Natural killer cell treated with Interleukin-12 subunit alpha and Interleukin-12 subunit beta and Interleukin-15 and Interleukin-18, amount 100 ng/mL, for 72 hours (primary cell): ENCODE results near the gene FOXK2. TPM values are rescaled to one million over a fixed set of nuclear protein-coding genes. Genes with fewer than 3 reads are reported as not detected.
"Not testable (repeated sequence)": the region's sequence is repeated elsewhere in the genome, so short reads cannot be mapped to it uniquely, and the experiment has no call there.

ENCODE experiments used
- ATAC-seq, 2 donors: fragments of 150-1000 bp; cut with Tn5 transposase in 1 of 2; sonication (Bioruptor Pico), chemical (Tn5 transposase) in 1 of 2; 2 replicates each; pipeline ENCODE4 v1.10.0; 2021
- DNase-seq: peaks from one replicate; pipeline ENCODE4 v3.0.0; 2022; ENCODE audit warnings: low spot score
- H3K27ac Mint-ChIP-seq, 2 donors: 1 replicate in 1 of 2; 2 replicates in 1 of 2; pipeline ENCODE4 v1.8.0; 2022; ENCODE audit warnings: mixed read lengths in 2 of 2, mild to moderate bottlenecking in 1 of 2, moderate library complexity in 1 of 2
- H3K27me3 Mint-ChIP-seq, 2 donors: 1 replicate in 1 of 2; 2 replicates in 1 of 2; pipeline ENCODE4 v1.8.0; 2022; ENCODE audit warnings: mixed read lengths in 2 of 2
- H3K36me3 Mint-ChIP-seq: one replicate; pipeline ENCODE4 v1.8.0; 2022; ENCODE audit warnings: mixed read lengths
- H3K4me1 Mint-ChIP-seq, 2 donors: 1 replicate in 1 of 2; 2 replicates in 1 of 2; pipeline ENCODE4 v1.8.0; 2022; ENCODE audit warnings: low read depth in 2 of 2, mixed read lengths in 2 of 2, mild to moderate bottlenecking in 1 of 2
- H3K4me3 Mint-ChIP-seq: one replicate; pipeline ENCODE4 v1.8.0; 2022; ENCODE audit warnings: mixed read lengths
- H3K9me3 Mint-ChIP-seq: 2 replicates; pipeline ENCODE4 v1.8.0; 2022; ENCODE audit warnings: mixed read lengths
- total RNA-seq, 2 donors: library from RNA; stranded (reverse); gene quantifications; one replicate each; pipeline ENCODE4 v1.2.3, GENCODE V29; 2022

Gene FOXK2
- total RNA-seq, 2 donors from 2014 or later = 60.9 to 108 TPM

DNA sequence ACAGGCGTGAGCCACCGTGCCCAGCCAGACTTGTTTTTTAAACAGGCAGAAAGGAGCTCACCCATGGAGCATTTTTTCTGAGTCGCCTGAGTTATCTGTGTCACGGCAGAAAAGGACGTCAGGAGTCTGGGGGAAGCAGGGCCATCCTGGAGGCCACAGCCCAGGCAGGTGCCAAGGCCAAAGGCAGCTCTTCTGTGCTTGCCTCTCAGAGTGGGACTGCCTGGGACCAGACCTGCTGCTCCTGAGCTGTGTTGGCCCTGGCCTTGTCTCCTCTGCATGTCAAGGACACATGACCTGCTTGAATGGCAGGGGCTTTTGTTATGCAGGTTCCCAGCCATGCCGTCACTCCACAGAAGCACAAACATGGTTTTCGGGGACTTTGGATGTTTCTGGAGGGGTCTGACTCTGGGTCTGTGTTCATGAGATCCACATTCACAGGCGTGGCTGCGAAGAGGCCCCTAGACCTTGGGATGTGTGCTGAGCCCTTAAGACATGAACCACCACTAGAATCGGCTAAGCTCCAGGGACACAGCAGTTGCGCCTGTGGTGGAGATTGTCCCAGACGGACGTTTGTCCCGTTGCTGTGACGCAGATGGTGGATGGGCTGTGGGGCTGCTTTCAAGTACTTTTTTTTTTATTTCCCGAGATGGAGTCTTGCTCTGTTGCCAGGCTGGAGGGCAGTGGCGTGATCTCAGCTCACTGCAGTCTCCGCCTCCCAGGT is 33.8 kb downstream of the FOXK2 start:
- Mint-ChIP-seq H3K27ac (no peak overlapping the region), H3K27me3 (no peaks in the 10 kb centered on the region), H3K4me3 (no peak overlapping the region), H3K9me3 (no peaks in the 10 kb centered on the region), H3K4me1 (peaks cover 27 to 28% of the 10 kb centered on the region in 2 donors), H3K36me3 (no peaks in the 10 kb centered on the region)
- DNase-seq = no peak
- no peak for ATAC-seq

DNA sequence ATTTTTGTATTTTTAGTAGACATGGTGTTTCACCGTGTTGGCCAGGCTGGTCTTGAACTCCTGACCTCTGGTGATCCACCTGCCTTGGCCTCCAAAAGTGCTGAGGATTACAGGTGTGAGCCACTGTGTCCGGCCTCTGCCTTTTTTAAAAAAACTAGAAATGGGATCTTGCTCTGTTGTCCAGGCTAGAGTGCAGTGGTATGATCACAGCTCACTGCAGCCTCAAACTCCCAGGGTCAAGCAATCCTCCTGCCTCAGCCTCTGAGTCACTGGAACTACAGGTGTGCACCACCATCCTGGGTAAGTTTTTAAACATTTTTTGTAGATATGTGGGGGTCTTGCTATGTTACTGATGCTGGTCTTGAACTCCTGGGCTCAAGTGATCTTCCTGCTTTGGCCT is 38.0 kb downstream of the FOXK2 start:
- not testable (repeated sequence) for H3K36me3 Mint-ChIP-seq, H3K27ac Mint-ChIP-seq, ATAC-seq, H3K4me3 Mint-ChIP-seq, H3K27me3 Mint-ChIP-seq, DNase-seq, H3K9me3 Mint-ChIP-seq
- H3K4me1 Mint-ChIP-seq = peaks cover 15 to 16% of the 10 kb centered on the region in 2 donors

DNA sequence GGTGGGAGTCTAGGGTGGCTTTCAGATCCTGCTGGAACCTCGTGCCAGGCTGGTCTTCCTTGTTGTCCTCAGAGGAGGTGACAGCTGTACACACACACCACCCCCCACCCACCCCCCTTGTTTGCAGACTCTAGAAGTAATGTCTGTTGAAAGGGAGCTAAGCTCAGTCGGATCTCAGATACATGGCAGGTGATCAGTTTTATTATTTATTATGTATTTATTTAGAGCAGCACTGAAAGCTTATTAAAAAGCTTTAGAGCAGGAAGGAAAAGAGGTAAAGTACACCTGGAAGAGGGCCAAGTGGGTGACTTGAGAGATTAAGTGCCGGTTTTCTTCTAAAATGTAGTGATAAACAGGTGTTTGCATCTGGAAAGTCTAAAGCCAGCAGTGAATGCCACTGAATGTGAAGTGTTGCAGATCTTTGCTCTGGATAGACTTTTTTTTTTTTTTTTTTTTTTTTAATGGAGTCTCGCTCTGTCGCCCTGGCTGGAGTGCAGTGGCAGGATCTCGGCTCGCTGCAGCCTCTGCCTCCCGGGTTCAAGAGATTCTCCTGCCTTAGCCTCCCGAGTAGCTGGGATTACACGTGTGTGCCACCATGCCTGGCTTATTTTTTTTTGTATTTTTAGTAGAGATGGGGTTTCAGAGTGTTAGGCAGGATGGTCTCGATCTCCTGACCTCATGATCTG is 40.2 kb downstream of the FOXK2 start:
- H3K27ac Mint-ChIP-seq = no peak overlapping the region
- H3K27me3 Mint-ChIP-seq = no peaks in the 10 kb centered on the region
- H3K36me3 Mint-ChIP-seq = no peaks in the 10 kb centered on the region
- H3K9me3 Mint-ChIP-seq = no peaks in the 10 kb centered on the region
- H3K4me1 Mint-ChIP-seq = peaks cover 8 to 9% of the 10 kb centered on the region in 2 donors
- ATAC-seq (no peak), DNase-seq (no peak)
- H3K4me3 Mint-ChIP-seq = no peak overlapping the region

DNA sequence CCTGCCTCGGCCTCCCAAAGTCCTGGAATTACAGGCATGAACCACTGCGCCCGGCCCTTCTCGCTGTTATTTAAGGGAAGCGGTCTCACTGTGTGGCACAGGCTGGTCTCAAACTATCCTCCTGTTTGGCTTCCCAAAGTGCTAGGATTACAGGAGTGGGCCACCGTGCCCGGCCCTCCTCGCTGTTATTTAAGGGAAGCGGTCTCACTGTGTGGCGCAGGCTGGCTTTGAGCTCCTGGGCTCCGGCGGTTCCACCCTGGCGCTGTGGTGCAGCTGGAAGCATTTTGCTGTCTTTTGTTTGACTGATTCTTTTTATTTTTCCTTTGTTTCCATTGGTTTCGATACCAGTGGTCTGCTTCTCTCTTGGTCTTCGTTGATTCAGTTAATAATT is 40.7 kb downstream of the FOXK2 start:
- Mint-ChIP-seq H3K4me3 (no peak overlapping the region), H3K9me3 (no peaks in the 10 kb centered on the region), H3K27me3 (no peaks in the 10 kb centered on the region), H3K36me3 (no peaks in the 10 kb centered on the region), H3K27ac (peak overlapping the region in 1 of 2 donors; percentile 0), H3K4me1 (peaks cover 8 to 9% of the 10 kb centered on the region in 2 donors)
- DNase-seq (no peak), ATAC-seq (no peak)

DNA sequence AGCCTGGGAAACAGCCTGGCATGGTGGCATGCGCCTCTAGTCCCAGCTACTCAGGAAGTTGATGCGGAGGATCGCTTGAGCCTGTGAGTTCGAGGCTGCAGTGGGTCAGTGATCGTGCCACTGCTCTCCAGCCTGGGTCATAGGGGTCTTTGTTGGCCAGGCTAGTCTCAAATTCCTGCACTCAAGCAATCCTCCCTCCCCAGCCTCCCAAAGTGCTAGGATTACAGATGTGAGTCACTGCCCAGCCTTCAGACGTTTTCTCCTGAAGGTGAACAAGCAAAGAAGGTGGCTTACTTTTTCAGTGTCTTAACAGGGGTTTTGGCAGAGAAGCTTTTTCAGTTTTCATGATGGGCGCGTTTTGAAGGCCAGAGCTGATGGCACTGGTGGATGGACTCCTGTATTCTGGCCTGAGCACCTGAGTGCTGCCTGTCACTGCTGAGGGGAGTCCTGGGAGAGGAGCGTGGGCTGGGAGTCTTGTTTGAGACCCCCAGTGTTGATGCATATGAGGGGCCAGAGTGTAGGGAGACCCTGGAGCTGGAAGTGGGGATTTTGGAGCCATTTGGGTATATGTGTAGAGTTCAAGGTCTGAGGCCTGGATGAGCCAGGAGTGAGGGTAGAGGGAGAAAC is 41.4 kb downstream of the FOXK2 start:
- Mint-ChIP-seq H3K27ac (peak overlapping the region in 1 of 2 donors; percentile 0), H3K4me3 (no peak overlapping the region), H3K9me3 (no peaks in the 10 kb centered on the region), H3K36me3 (no peaks in the 10 kb centered on the region), H3K27me3 (no peaks in the 10 kb centered on the region), H3K4me1 (peaks cover 7 to 8% of the 10 kb centered on the region in 2 donors)
- no peak for ATAC-seq
- DNase-seq = no peak

DNA sequence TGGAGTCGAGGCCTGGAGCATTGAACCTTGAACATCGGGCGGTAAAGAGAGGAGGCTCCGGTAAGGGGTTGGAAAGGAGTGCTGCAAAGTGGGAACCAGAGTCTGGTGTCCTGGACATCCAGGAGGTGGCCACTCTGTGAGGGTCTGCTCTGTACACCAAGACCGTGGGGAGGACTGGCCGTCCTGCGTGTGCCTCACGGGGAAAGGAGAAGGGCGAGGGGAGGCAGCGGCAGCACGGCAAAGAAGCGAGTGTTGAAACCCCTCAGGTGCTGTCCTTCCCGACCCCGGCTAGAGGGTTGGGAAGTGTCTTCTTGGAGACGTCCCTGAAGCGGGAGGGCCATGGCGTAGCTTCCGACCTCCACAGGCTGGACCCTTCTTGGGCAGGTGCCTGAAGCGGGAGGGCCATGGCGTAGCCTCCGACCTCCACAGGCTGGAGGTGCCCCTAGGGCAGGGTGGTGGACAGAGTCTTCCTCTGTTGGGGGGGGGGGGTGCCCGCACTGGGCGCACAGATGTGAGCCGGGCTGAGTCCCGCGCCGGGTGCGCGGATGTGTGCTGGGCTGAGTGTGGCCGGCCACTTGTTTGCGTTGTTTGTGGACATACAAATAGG is 42.0 kb downstream of the FOXK2 start:
- Mint-ChIP-seq H3K36me3 (no peaks in the 10 kb centered on the region), H3K4me3 (no peak overlapping the region), H3K27ac (no peak overlapping the region), H3K27me3 (no peaks in the 10 kb centered on the region), H3K4me1 (peaks cover 6 to 8% of the 10 kb centered on the region in 2 donors), H3K9me3 (no peaks in the 10 kb centered on the region)
- DNase-seq (no peak), ATAC-seq (peak in 1 of 2 donors; percentile 41)

DNA sequence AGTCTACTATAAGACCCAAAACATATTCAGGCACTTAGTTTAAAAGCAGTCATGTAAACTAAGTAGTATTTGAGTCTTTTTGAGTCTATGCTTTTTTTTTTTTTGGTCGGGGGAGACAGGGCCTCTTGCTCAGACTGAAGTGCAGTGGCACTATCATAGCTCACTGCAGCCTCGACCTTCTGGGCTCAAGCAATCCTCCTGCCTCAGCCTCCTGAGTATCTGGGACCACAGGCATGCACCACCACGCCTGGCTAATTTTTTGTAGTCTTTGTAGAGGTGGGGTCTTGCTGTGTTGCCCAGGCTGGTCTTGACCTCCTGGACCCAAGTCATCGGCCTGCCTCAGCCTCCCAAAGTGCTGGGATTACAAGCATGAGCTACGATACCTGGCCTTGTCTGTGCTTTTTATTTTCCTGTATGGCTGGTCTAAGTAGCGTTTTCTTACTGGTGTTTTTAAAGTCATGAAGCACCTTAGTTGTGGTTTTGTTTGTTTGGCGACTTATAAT is 43.2 kb downstream of the FOXK2 start:
- not testable (repeated sequence) for H3K27ac Mint-ChIP-seq, H3K36me3 Mint-ChIP-seq, H3K4me3 Mint-ChIP-seq, H3K27me3 Mint-ChIP-seq, H3K4me1 Mint-ChIP-seq, DNase-seq, ATAC-seq, H3K9me3 Mint-ChIP-seq

DNA sequence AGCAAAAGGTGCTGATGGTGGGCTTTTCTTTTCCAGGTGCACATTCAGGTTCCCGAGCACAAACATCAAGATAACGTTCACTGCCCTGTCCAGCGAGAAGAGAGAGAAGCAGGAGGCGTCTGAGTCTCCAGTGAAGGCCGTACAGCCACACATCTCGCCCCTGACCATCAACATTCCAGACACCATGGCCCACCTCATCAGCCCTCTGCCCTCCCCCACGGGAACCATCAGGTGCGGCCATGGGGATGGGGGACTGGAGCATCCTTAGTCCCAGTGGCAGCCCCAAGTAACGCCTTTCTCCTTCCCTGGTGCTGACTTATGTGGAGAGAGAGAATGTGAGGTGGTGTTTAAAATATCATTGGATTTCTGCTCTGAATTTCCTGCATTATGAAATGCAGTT is 43.8 kb downstream of the FOXK2 start:
- Mint-ChIP-seq H3K27ac (no peak overlapping the region), H3K4me3 (no peak overlapping the region), H3K9me3 (no peaks in the 10 kb centered on the region), H3K4me1 (peaks cover 8% of the 10 kb centered on the region in 2 donors), H3K36me3 (no peaks in the 10 kb centered on the region), H3K27me3 (no peaks in the 10 kb centered on the region)
- DNase-seq (no peak), ATAC-seq (no peak)

DNA sequence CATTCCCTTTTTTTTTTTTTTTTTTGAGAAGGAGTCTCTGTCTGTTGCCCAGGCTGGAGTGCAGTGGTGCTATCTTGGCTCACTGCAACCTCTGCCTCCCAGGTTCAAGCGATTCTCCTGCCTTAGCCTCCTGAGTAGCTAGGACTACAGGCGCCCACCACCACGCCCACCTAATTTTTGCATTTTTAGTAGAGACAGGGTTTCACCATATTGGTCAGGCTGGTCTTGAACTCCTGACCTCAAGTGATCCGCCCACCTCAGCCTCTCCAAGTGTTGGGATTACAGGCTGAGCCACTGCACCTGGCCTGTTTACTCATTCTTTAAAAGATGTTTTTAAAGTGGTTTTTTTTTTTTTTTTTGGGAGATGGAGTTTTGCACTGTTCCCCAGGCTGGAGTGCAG is 44.2 kb downstream of the FOXK2 start:
- not testable (repeated sequence) for H3K27me3 Mint-ChIP-seq, H3K27ac Mint-ChIP-seq, H3K4me3 Mint-ChIP-seq, ATAC-seq, DNase-seq, H3K9me3 Mint-ChIP-seq, H3K36me3 Mint-ChIP-seq
- H3K4me1 Mint-ChIP-seq = peaks cover 8 to 10% of the 10 kb centered on the region in 2 donors

DNA sequence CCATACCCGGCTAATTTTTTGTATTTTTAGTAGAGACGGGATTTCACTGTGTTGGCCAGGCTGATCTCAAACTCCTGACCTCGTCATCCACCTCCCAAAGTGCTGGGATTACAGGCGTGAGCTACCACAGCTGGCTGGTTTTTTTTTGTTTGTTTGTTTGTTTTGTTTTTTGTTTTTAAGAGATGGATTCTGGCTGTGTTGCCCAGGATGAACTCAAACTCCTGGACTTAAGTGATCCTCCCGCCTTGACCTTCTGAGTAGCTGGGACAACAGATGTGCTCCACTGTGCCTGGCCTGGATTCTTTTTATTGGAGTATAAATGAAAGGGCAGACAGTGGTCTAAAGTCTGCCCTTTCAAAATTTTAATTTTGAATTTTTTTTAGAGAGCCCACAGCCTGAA is 44.7 kb downstream of the FOXK2 start:
- ATAC-seq (no peak), DNase-seq (no peak)
- Mint-ChIP-seq H3K27me3 (no peaks in the 10 kb centered on the region), H3K27ac (no peak overlapping the region), H3K36me3 (no peaks in the 10 kb centered on the region), H3K4me3 (no peak overlapping the region), H3K4me1 (peaks cover 8 to 10% of the 10 kb centered on the region in 2 donors), H3K9me3 (no peaks in the 10 kb centered on the region)

DNA sequence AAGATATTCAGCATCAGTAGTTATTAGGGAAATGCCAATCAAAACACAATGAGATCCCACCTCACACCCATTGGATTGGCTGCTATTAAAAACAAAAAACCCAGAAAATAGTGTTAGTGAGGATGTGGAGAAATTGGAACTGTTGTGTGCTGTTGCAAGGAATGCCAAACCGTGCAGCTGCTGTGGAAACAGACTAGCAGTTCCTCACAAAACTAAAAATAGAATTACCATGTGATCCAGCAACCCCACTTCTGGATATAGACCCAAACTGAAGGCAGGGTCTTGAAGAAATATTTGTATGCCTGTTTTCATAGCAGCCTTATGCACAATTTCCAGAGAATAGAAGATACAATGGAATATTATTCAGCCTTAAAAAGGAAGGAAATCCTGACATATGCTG is 46.0 kb downstream of the FOXK2 start:
- Mint-ChIP-seq H3K27me3 (no peaks in the 10 kb centered on the region), H3K36me3 (no peaks in the 10 kb centered on the region), H3K4me1 (peaks cover 8 to 10% of the 10 kb centered on the region in 2 donors), H3K4me3 (no peak overlapping the region), H3K9me3 (no peaks in the 10 kb centered on the region), H3K27ac (no peak overlapping the region)
- ATAC-seq = no peak
- DNase-seq = no peak

DNA sequence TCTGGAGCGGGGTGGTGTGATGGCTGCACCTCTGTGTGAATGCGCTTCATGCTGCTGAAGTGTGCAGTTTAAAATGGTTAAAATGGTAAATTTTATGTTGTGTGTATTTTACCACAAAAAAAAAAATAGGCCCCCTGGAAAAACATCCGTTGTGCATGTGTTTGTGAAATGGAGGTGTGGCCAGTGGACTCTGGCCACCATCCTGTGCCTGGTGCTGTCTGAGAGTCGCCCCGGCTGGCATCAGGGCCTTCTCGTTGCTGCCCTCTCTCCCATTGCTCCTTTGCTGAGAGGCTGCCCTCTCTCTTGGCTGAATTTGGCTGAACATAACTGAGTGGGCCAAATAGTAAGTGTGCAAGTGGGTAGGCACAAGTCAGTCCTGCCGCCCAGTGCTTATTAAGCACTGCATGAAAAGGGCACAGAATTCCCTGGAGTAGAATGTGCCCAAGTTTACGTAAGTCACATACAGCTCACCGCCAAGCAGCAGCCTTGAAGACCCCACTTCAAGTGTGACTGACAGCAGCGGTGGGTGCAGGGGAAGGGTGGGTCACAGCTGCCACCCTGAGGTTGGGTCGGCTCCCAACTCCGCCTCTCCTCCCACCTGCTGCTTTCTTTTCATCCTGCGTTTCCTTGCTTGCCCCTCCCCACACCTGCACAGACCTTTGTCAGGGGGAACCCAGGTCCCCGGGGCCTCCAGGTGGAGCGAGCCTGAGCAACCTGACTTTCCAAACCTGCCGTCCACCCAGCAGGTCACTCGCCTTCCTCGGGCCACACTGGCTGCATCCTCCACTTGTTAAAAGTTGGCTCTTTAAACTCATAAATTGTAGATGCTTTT is 46.8 kb downstream of the FOXK2 start:
- peaks cover 2 to 5% of the 10 kb centered on the region in 2 donors for H3K4me1 Mint-ChIP-seq
- H3K36me3 Mint-ChIP-seq = no peaks in the 10 kb centered on the region
- ATAC-seq (no peak), DNase-seq (no peak)
- H3K4me3 Mint-ChIP-seq = no peak overlapping the region
- H3K27me3 Mint-ChIP-seq = no peaks in the 10 kb centered on the region
- no peak overlapping the region for H3K27ac Mint-ChIP-seq
- no peaks in the 10 kb centered on the region for H3K9me3 Mint-ChIP-seq

DNA sequence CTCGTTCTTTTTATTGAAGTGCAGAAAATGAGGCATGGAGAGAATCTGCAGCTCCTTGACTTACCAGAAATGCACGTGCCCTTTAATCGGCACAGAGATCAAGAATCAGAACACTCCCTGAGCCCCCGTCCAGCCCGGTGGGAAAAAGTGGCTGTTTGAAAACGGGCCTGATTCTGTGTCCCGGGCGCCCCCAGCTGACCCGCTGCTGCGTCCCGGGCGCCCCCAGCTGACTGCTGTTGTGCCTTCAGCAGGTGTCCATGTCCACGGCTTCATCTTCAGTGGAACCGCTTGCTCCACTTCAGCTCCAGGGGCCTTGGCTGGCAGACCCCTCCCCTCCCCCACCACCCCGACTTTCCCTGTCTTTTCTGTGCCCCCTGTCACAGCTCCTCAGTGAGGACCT is 47.8 kb downstream of the FOXK2 start:
- peaks cover 0 to 4% of the 10 kb centered on the region in 2 donors for H3K4me1 Mint-ChIP-seq
- ATAC-seq = no peak
- no peak overlapping the region for H3K27ac Mint-ChIP-seq
- no peaks in the 10 kb centered on the region for H3K36me3 Mint-ChIP-seq
- DNase-seq = no peak
- H3K27me3 Mint-ChIP-seq = no peaks in the 10 kb centered on the region
- no peak overlapping the region for H3K4me3 Mint-ChIP-seq
- no peaks in the 10 kb centered on the region for H3K9me3 Mint-ChIP-seq
